OCI-LY7 (cell line): ENCODE data around the gene LAMA2.

ENCODE experiments used
- CTCF ChIP-seq: fragments of 200-600 bp; sonication (generic); conservative IDR thresholded peaks from 2 replicates; pipeline ENCODE4 v1.5.1; 2014; ENCODE audit warnings: mild to moderate bottlenecking, antibody characterized with exemption, low read length, moderate library complexity, mixed read lengths
- EZH2phosphoT487 ChIP-seq: fragments of 200-600 bp; sonication (generic); IDR thresholded peaks from 2 replicates; pipeline ENCODE4 v1.6.1; 2018; ENCODE audit warnings: low read depth, borderline replicate concordance, mild to moderate bottlenecking, mixed run types, antibody characterized with exemption, low read length, moderate library complexity, mixed read lengths

- TF ChIP-seq CTCF (no peak), EZH2phosphoT487 (no peak)
Measured at GRCh38 chr6:129368970-129369369, 486.0 kb downstream of the LAMA2 start.
